Endothelial cell of umbilical vein (primary cell): Measurements from ENCODE around the gene TMPRSS9. TPM values are rescaled to one million over a fixed set of nuclear protein-coding genes. Genes with fewer than 3 reads are reported as not detected.

Experiments
- BruUV-seq: library from RNA; stranded (reverse); fragments of 400-500 nt; replicated peaks from 2 replicates; lab custom pipeline; 2021; lab: Mats Ljungman, UMichigan
- CTCF ChIA-PET: fragments of 300-600, 350-600 bp; sonication (Branson Sonifier 250); formaldehyde crosslinking; loops from one replicate; lab custom pipeline; 2021; ENCODE audit warnings: antibody characterized with exemption, inconsistent platforms; lab: Charles Lee
- POLR2A ChIA-PET: fragments of 300-600, 350-600 bp; sonication (Branson Sonifier 250); formaldehyde crosslinking; loops from one replicate; lab custom pipeline; 2021; ENCODE audit warnings: antibody characterized with exemption, inconsistent platforms; lab: Charles Lee
- DNase-seq: peaks from one replicate; pipeline ENCODE4 v3.0.0-alpha.2; 2011; ENCODE audit warnings: low read depth, low spot score
- FAIRE-seq: peaks from 2 replicates; lab custom pipeline; 2011; peaks lifted over from hg19 to GRCh38; lab: Jason Lieb, UNC
- H2AFZ ChIP-seq: 2 replicates; pipeline ENCODE4 v1.6.0; 2012; ENCODE audit warnings: low read depth, low read length, control low read depth, inconsistent platforms
- H3K27ac ChIP-seq: 2 replicates; pipeline ENCODE4 v1.5.1; 2011; ENCODE audit warnings: low read depth, mild to moderate bottlenecking, control low read depth, low read length, moderate library complexity; ENCODE audit not compliant: insufficient read depth
- H3K27me3 ChIP-seq, 2 experiments: 2 replicates each; pipeline versions ENCODE4 v1.6.0 to v1.6.1; 2011; ENCODE audit warnings: low read length in 2 of 2, mixed read lengths in 1 of 2; ENCODE audit not compliant: control insufficient read depth in 2 of 2, insufficient read depth in 2 of 2
- H3K36me3 ChIP-seq, 2 experiments: 2 replicates in 1 of 2; 3 replicates in 1 of 2; pipeline ENCODE4 v1.5.1; 2011; ENCODE audit warnings: low read length in 2 of 2, mild to moderate bottlenecking in 1 of 2, moderate library complexity in 1 of 2; ENCODE audit not compliant: control insufficient read depth in 2 of 2, insufficient read depth in 2 of 2; ENCODE audit errors: extremely low read depth in 1 of 2
- H3K4me1 ChIP-seq: 3 replicates; pipeline ENCODE4 v1.5.1; 2011; ENCODE audit warnings: mild to moderate bottlenecking, low read length; ENCODE audit not compliant: control insufficient read depth, insufficient read depth; ENCODE audit errors: extremely low read depth
- H3K4me2 ChIP-seq: 2 replicates; pipeline ENCODE4 v1.6.1; 2011; ENCODE audit warnings: low read length, control low read depth, mixed read lengths; ENCODE audit not compliant: insufficient read depth
- H3K4me3 ChIP-seq, 3 experiments: fragments of 200-600 bp in 1 of 3; sonication (generic), shearing (Covaris generic) in 1 of 3; replicated peaks in 1 of 3; 2 replicates each; pipeline ENCODE4 v1.5.1; 2011 to 2016; ENCODE audit warnings: control low read depth in 3 of 3, low read length in 3 of 3, mild to moderate bottlenecking in 2 of 3, inconsistent platforms in 1 of 3, low read depth in 1 of 3, moderate library complexity in 1 of 3; ENCODE audit not compliant: insufficient read depth in 1 of 3
- H3K79me2 ChIP-seq: 2 replicates; pipeline ENCODE4 v1.6.0; 2012; ENCODE audit warnings: low read length, inconsistent platforms; ENCODE audit not compliant: control insufficient read depth, insufficient read depth
- H3K9ac ChIP-seq: replicated peaks from 2 replicates; pipeline ENCODE3; 2011; ENCODE audit warnings: low read length, control low read depth; ENCODE audit not compliant: insufficient read depth; ENCODE audit errors: extremely low read depth
- H3K9me1 ChIP-seq: replicated peaks from 3 replicates; pipeline ENCODE4 v1.6.0; 2011; ENCODE audit warnings: mild to moderate bottlenecking, low read length; ENCODE audit not compliant: control insufficient read depth, insufficient read depth; ENCODE audit errors: extremely low read depth
- H3K9me3 ChIP-seq: replicated peaks from 2 replicates; pipeline ENCODE4 v1.5.1; 2012; ENCODE audit warnings: low read length, inconsistent platforms; ENCODE audit not compliant: control insufficient read depth, insufficient read depth
- H4K20me1 ChIP-seq: replicated peaks from 2 replicates; pipeline ENCODE3; 2011; ENCODE audit warnings: mild to moderate bottlenecking, low read length; ENCODE audit not compliant: control insufficient read depth, insufficient read depth; ENCODE audit errors: extremely low read depth
- EZH2 ChIP-seq: IDR thresholded peaks from 2 replicates; pipeline ENCODE4 v1.6.1; 2012; ENCODE audit warnings: borderline replicate concordance, low read depth, mild to moderate bottlenecking, moderate library complexity, low read length, inconsistent platforms; ENCODE audit not compliant: severe bottlenecking
- FOS ChIP-seq: IDR thresholded peaks from 2 replicates; pipeline ENCODE4 v1.6.1; 2011; ENCODE audit warnings: mild to moderate bottlenecking, low read length, moderate library complexity, borderline replicate concordance; ENCODE audit not compliant: insufficient read depth
- GATA2 ChIP-seq: IDR thresholded peaks from 2 replicates; pipeline ENCODE4 v1.7.0; 2011; ENCODE audit warnings: low read depth, mild to moderate bottlenecking, moderate library complexity, mixed read lengths, low read length; ENCODE audit not compliant: insufficient read length, insufficient read depth
- JUN ChIP-seq: IDR thresholded peaks from 2 replicates; pipeline ENCODE4 v1.6.1; 2011; ENCODE audit warnings: borderline replicate concordance, low read depth; ENCODE audit not compliant: insufficient read length, insufficient read depth
- MAX ChIP-seq: IDR thresholded peaks from 2 replicates; pipeline ENCODE4 v1.6.1; 2011; ENCODE audit not compliant: insufficient read depth, insufficient read length
- MYC ChIP-seq: IDR thresholded peaks from one replicate; pipeline ENCODE4 v1.6.1; 2011; ENCODE audit warnings: mild to moderate bottlenecking, low read depth, low read length
- POLR2A ChIP-seq: IDR thresholded peaks from 2 replicates; pipeline ENCODE4 v1.6.1; 2012; ENCODE audit warnings: low read depth, mild to moderate bottlenecking, control low read depth, low read length
- POLR2AphosphoS5 ChIP-seq: IDR thresholded peaks from 2 replicates; pipeline ENCODE4 v1.6.1; 2012; ENCODE audit warnings: low read depth, mild to moderate bottlenecking, control low read depth, low read length, moderate library complexity; ENCODE audit not compliant: insufficient read depth
- dilution Hi-C: fragments of 300-500 bp; cut with MboI; formaldehyde crosslinking; loops from one replicate; pipeline ENCODE4 v1.15.0; 2019; ENCODE audit warnings: low sequenced_read_pairs; ENCODE audit not compliant: extremely low pct_ligation_motif_present
- intact Hi-C: fragments of 100-400 bp; cut with micrococcal nuclease; formaldehyde crosslinking; loops from one replicate; pipeline ENCODE4 v1.10.0; 2022
- polyA plus RNA-seq, 4 experiments: library from polyadenylated mRNA; depleted of rRNA in 3 of 4; stranded (reverse) in 3 of 4; unstranded in 1 of 4; fragments of >200 nt; gene quantifications; 2 replicates each; pipeline versions ENCODE4 v1.2.1 to v1.2.3, GENCODE V29; 2011 to 2012; ENCODE audit warnings: missing spikeins in 1 of 4
- total RNA-seq: library from RNA; stranded (reverse); gene quantifications from 2 replicates; pipeline ENCODE4 v1.2.3, GENCODE V29; 2021
- TF ChIP-seq, protein P1 (sequence below), 2 donors: IDR thresholded peaks; 1 replicate in 1 of 2; 2 replicates in 1 of 2; pipeline ENCODE4 v1.5.1; 2011; ENCODE audit warnings: low read length in 2 of 2, mild to moderate bottlenecking in 2 of 2, moderate library complexity in 2 of 2, control low read depth in 1 of 2, inconsistent platforms in 1 of 2, low read depth in 1 of 2; ENCODE audit not compliant: insufficient read depth in 1 of 2; ENCODE audit errors: extremely low read depth in 1 of 2

The TMPRSS9 gene
- total and polyA plus RNA-seq, 2 donors (not counting 3 experiments of a cell fraction or from before 2014, with no cell fraction given) = not detected

DNA sequence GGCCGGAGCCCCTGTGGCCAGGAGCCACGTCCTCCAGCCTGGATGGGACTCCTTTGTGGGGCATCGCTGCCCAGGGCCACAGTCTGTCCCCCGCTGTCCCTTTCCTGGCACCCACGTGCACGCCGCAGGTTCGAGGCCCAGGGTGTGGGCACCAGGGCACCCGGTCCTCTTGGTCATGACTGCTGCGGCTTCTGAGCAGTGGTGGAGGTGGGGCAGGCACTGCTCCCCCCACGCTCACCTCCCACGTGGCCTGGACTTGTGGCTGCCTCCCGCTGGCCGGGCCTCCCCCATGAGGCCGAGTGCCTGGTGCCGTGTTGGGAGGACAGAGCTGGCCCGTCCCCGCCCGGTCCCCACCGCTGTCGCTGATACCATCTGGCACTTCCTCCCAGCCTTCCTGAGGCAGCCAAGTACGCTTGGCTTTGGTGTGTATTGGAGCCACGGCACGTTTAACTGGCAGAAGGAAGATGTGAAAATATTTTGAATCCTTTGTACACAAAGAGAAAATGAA is 18.8 kb upstream of the TMPRSS9 start:
- no peaks in the 10 kb centered on the region for H3K79me2 ChIP-seq
- no peaks in the 10 kb centered on the region for H4K20me1 ChIP-seq
- H3K4me2 ChIP-seq = no peak overlapping the region
- H3K27ac ChIP-seq = no peak overlapping the region
- TF ChIP-seq MYC (no peak), EZH2 (no peak), JUN (no peak), GATA2 (no peak), MAX (no peak), FOS (no peak), POLR2AphosphoS5 (no peak), POLR2A (no peak)
- TF ChIP-seq, protein P1, sequence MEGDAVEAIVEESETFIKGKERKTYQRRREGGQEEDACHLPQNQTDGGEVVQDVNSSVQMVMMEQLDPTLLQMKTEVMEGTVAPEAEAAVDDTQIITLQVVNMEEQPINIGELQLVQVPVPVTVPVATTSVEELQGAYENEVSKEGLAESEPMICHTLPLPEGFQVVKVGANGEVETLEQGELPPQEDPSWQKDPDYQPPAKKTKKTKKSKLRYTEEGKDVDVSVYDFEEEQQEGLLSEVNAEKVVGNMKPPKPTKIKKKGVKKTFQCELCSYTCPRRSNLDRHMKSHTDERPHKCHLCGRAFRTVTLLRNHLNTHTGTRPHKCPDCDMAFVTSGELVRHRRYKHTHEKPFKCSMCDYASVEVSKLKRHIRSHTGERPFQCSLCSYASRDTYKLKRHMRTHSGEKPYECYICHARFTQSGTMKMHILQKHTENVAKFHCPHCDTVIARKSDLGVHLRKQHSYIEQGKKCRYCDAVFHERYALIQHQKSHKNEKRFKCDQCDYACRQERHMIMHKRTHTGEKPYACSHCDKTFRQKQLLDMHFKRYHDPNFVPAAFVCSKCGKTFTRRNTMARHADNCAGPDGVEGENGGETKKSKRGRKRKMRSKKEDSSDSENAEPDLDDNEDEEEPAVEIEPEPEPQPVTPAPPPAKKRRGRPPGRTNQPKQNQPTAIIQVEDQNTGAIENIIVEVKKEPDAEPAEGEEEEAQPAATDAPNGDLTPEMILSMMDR (IDR thresholded peaks at IDR 0.05; ENCODE audit: extremely low read depth in 1 of 2, insufficient read depth in 1 of 2, low read depth in 1 of 2, low read length in 2 of 2) = no peak
- no peak overlapping the region for H3K9ac ChIP-seq
- BruUV-seq = no TSS peak
- ChIA-PET POLR2A (no interaction called here), CTCF (no interaction called here)
- peaks cover 0 to 3% of the 10 kb centered on the region in 2 experiments for H3K36me3 ChIP-seq
- dilution Hi-C loops = no loop called here
- no peak overlapping the region for H3K4me3 ChIP-seq
- H2AFZ ChIP-seq = no peak overlapping the region
- DNase-seq (no peak), FAIRE-seq (no peak)
- no peaks in the 10 kb centered on the region for H3K9me1 ChIP-seq
- H3K4me1 ChIP-seq = no peaks in the 10 kb centered on the region
- H3K27me3 ChIP-seq = no peaks in the 10 kb centered on the region
- no peaks in the 10 kb centered on the region for H3K9me3 ChIP-seq
- intact Hi-C loops = no loop called here
